D721Med (cell line): Measurements from ENCODE around the gene LRRC56.

Experiments
- DNase-seq: peaks from one replicate; pipeline ENCODE4 v3.0.0; 2011; ENCODE audit warnings: low spot score; ENCODE audit not compliant: insufficient read length
- FAIRE-seq: peaks from 2 replicates; lab custom pipeline; 2011; peaks lifted over from hg19 to GRCh38; lab: Jason Lieb, UNC
- CTCF ChIP-seq: IDR thresholded peaks from 2 replicates; pipeline ENCODE4 v1.5.1; 2012; ENCODE audit warnings: mild to moderate bottlenecking, control low read depth; ENCODE audit not compliant: insufficient read depth; ENCODE audit errors: missing control alignments

LRRC56 gene

GRCh38 chr11:559020-559620 lies 21.8 kb downstream of the LRRC56 start:
- TF ChIP-seq CTCF = no peak
- FAIRE-seq (no peak), DNase-seq (no peak)

GRCh38 chr11:559712-560304 lies 22.5 kb downstream of the LRRC56 start:
- FAIRE-seq = no peak
- no peak for DNase-seq
- TF ChIP-seq CTCF = no peak

- FAIRE-seq (no peak), DNase-seq (peak; percentile 90)
- no peak for TF ChIP-seq CTCF
Measured at GRCh38 chr11:560305-561147, 23.2 kb downstream of the LRRC56 start, which contains the start of the genes LMNTD2 and RASSF7. Gene LMNTD2, minus strand, starts transcription at chr11:560738. Its CDS starts 22 bp downstream, at chr11:560716. Gene RASSF7, plus strand, starts transcription at chr11:560970. Its CDS starts 799 bp downstream, at chr11:561769.

- DNase-seq (no peak), FAIRE-seq (no peak)
- no peak for TF ChIP-seq CTCF
Measured at GRCh38 chr11:561148-562003, 24.0 kb downstream of the LRRC56 start.

- FAIRE-seq (no peak), DNase-seq (no peak)
- no peak for TF ChIP-seq CTCF
Measured at GRCh38 chr11:562046-562645, 24.8 kb downstream of the LRRC56 start.

GRCh38 chr11:563066-563811 lies 25.9 kb downstream of the LRRC56 start:
- no peak for TF ChIP-seq CTCF
- DNase-seq (no peak), FAIRE-seq (no peak)
